Upper lobe of right lung (tissue), 1 donor: ENCODE measurements around the gene PITPNM2. TPM values are rescaled to one million over a fixed set of nuclear protein-coding genes. Genes with fewer than 3 reads are reported as not detected.
A peak's percentile ranks its signal among the peaks of the same experiment; 100 is the strongest.

ENCODE experiments used
- ATAC-seq: fragments of 200-7000 bp; cut with Tn5 transposase; one replicate; pipeline ENCODE4 v1.9.1; 2020; ENCODE audit warnings: mild to moderate bottlenecking, moderate library complexity
- DNase-seq: peaks from one replicate; pipeline ENCODE4 v3.0.0-alpha.2; 2020
- H3K27ac ChIP-seq: fragments of 200-600 bp; one replicate; pipeline ENCODE4 v1.8.0; 2022
- H3K27me3 ChIP-seq: fragments of 200-600 bp; one replicate; pipeline ENCODE4 v1.8.0; 2022; ENCODE audit warnings: mild to moderate bottlenecking
- H3K36me3 ChIP-seq: fragments of 200-600 bp; one replicate; pipeline ENCODE4 v1.8.0; 2022
- H3K4me1 ChIP-seq: fragments of 200-600 bp; one replicate; pipeline ENCODE4 v1.8.0; 2022
- H3K4me3 ChIP-seq: fragments of 200-600 bp; one replicate; pipeline ENCODE4 v1.8.0; 2022; ENCODE audit warnings: mild to moderate bottlenecking
- H3K9me3 ChIP-seq: fragments of 200-600 bp; one replicate; pipeline ENCODE4 v1.8.0; 2022
- CTCF ChIP-seq: fragments of 200-600 bp; IDR thresholded peaks from one replicate; pipeline ENCODE4 v1.8.0; 2022; ENCODE audit warnings: antibody characterized with exemption
- intact Hi-C: fragments of 100-400 bp; cut with DNase I; formaldehyde crosslinking; loops from one replicate; pipeline ENCODE4 v1.11.0; 2022
- total RNA-seq: library from RNA; stranded (reverse); fragmentation: NEBNext Ultra II Directional; extraction: Animal tissue kit (Norgen Biotek cat#: 25700); gene quantifications from one replicate; pipeline ENCODE4 v1.2.1, GENCODE V29; 2021
- donor health status: DM: no; HTN: yes; CAD: no; lungs with severe emphysema.

The PITPNM2 gene
- total RNA-seq, 1 donor from 2014 or later = 25.9 TPM

- intact Hi-C loops = no loop called here
- no peak for DNase-seq
- Histone ChIP-seq H3K4me3 (no peak overlapping the region), H3K9me3 (no peaks in the 10 kb centered on the region), H3K27ac (no peak overlapping the region), H3K27me3 (no peaks in the 10 kb centered on the region), H3K36me3 (no peaks in the 10 kb centered on the region), H3K4me1 (peaks cover 24% of the 10 kb centered on the region)
- no peak for ATAC-seq
- TF ChIP-seq CTCF = no peak
Measured at GRCh38 chr12:123119808-123120207, 31.1 kb downstream of the PITPNM2 start.

- Histone ChIP-seq H3K4me3 (no peak overlapping the region), H3K36me3 (no peaks in the 10 kb centered on the region), H3K27me3 (no peaks in the 10 kb centered on the region), H3K27ac (no peak overlapping the region), H3K4me1 (peaks cover 35% of the 10 kb centered on the region), H3K9me3 (no peaks in the 10 kb centered on the region)
- ATAC-seq (no peak), DNase-seq (no peak)
- TF ChIP-seq CTCF = no peak
- intact Hi-C loops = no loop called here
Measured at GRCh38 chr12:123118497-123118896, 32.4 kb downstream of the PITPNM2 start.

DNA sequence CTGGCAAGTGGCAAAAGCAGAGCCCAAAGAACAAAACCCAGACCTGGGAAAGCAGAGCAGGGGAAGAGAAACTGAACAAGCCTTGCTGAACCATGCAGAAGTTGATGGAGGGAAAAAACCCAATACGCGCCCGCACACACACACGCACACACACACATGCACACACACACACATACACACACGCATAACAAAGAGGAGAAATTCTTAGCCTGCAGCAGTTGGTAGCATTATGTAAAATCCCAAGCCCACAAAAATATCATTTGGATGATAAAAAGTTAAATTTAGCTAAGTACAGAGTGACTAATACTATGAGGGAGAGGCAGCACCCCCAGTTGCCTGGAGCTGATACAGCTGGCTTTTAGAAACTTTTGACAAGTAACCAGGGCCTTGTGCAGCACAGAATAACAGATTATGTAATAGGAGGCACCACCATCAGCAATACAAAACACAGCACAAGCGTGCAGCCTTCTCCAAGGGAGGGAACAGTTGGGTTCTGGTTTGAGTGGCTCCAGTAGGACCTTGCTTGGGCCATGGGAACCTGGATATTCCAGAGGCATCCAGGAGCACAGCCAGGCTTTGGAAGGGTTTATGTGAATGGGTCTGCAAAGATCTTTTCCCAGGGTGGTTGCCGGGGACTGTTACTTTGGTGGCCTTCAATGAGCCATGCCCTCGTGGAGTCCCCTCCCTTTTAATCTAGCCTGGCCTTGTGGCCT, 35.3 kb downstream of the PITPNM2 start:
- H3K27ac ChIP-seq = peak overlapping the region; percentile 37
- ATAC-seq = peak; percentile 54

GRCh38 chr12:123114304-123115083, 36.4 kb downstream of the PITPNM2 start:
- DNase-seq (no peak), ATAC-seq (no peak)
- no peaks in the 10 kb centered on the region for H3K27me3 ChIP-seq
- no peak for TF ChIP-seq CTCF
- no peaks in the 10 kb centered on the region for H3K9me3 ChIP-seq
- H3K27ac ChIP-seq = peak overlapping the region; percentile 37
- H3K4me3 ChIP-seq = no peak overlapping the region
- peaks cover 32% of the 10 kb centered on the region for H3K4me1 ChIP-seq
- no peaks in the 10 kb centered on the region for H3K36me3 ChIP-seq
- intact Hi-C loops = no loop called here

More for the DNA sequence above, 35.3 kb downstream of the PITPNM2 start:
- Histone ChIP-seq H3K9me3 (no peaks in the 10 kb centered on the region), H3K27me3 (no peaks in the 10 kb centered on the region), H3K36me3 (no peaks in the 10 kb centered on the region), H3K4me1 (peaks cover 34% of the 10 kb centered on the region), H3K4me3 (no peak overlapping the region)
- intact Hi-C loops = no loop called here
- TF ChIP-seq CTCF = no peak
- no peak for DNase-seq

DNA sequence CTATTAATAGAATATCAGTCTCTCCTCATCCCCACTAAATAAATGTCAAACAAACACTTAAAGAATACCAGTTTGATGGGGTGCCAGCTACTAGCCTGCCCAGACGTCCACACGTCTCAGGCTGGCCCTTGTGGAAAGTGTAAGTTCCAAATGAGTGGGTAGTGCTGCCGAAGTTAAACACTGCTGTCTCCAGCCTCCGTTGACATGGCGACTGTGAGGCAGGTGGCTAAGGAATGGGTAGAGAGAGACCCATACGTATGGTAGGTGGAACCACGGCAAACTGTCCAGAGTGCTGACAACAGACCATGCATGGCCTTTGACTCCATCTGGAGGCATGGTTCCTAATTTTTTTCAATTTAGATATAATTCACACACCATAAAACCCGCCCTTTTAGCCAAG, 37.9 kb downstream of the PITPNM2 start:
- H3K4me1 ChIP-seq = peaks cover 36% of the 10 kb centered on the region
- intact Hi-C loops = no loop called here

More for the DNA sequence above, 37.9 kb downstream of the PITPNM2 start:
- Histone ChIP-seq H3K27ac (no peak overlapping the region), H3K9me3 (no peaks in the 10 kb centered on the region), H3K27me3 (no peaks in the 10 kb centered on the region), H3K4me3 (no peak overlapping the region), H3K36me3 (no peaks in the 10 kb centered on the region)
- no peak for TF ChIP-seq CTCF
- peak; percentile 64 for ATAC-seq
- DNase-seq = no peak
